ENCODE results near the gene MYO3B.

DNA sequence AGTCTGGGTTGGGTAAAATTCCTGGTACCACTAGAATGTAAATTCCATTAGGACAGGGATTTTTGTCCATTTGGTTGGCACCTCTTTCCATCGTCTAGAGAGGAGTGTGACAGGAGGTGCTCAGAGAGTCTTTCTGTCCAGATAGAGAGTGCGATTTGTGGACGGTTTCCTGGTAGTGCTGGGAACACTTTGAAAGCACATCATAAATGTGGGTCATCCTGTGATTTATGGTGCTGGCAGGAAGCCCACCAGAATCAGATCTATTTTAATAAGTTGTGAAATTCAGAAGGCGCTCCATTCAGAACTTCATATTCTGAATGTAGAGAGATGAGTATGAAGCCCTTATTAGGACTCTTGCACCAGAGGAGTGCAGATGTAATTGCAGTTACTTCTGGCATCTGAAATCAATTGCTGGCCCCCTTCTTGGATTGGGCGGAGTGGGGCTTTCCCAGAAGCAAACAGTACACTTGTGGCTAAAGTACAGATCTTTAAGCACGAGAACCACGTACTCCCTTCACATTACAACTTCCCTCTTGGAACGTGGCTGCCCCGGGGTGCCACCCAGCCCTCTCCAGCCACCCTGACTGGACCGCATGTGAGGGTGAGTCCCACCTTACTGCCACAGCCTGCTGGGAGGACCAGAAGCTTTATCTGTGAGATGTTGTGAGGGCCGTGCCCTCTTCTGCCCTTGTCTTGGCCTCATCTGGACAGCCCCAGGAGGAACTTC is 243.2 kb downstream of the MYO3B start:
- no peak for TF ChIP-seq ZNF274 (IDR thresholded peaks at IDR 0.05; ENCODE audit: low read length)
- TF ChIP-seq ZNF274 (tag by site-specific recombination; IDR thresholded peaks at IDR 0.05; ENCODE audit: borderline replicate concordance), result no peak
- TF ChIP-seq ZNF571 (tag by site-specific recombination; IDR thresholded peaks at IDR 0.05), result no peak
- no peak for TF ChIP-seq TCF7L2 (IDR thresholded peaks at IDR 0.05; ENCODE audit: borderline replicate concordance, low read depth, low read length)

Data from HEK293 (cell line).